Measurements from ENCODE around the gene PFKP. TPM values are rescaled to one million over a fixed set of nuclear protein-coding genes. Genes with fewer than 3 reads are reported as not detected.

Gene PFKP
- total RNA-seq, 1 donor from 2014 or later = 23.5 TPM

GRCh38 chr10:3109196-3109595 is 41.8 kb downstream of the PFKP start:
- no peaks in the 10 kb centered on the region for H3K4me1 ChIP-seq
- H3K27ac ChIP-seq = no peak overlapping the region
- H3K27me3 ChIP-seq (ENCODE audit: low read depth) = no peaks in the 10 kb centered on the region
- ATAC-seq (no peak), DNase-seq (no peak)
- intact Hi-C loops (cut with DNase I) = no loop called here
- H3K9me3 ChIP-seq = no peaks in the 10 kb centered on the region
- no peak overlapping the region for H3K4me3 ChIP-seq
- peaks cover 23% of the 10 kb centered on the region for H3K36me3 ChIP-seq
- no peak for TF ChIP-seq CTCF (IDR thresholded peaks at IDR 0.05)

DNA sequence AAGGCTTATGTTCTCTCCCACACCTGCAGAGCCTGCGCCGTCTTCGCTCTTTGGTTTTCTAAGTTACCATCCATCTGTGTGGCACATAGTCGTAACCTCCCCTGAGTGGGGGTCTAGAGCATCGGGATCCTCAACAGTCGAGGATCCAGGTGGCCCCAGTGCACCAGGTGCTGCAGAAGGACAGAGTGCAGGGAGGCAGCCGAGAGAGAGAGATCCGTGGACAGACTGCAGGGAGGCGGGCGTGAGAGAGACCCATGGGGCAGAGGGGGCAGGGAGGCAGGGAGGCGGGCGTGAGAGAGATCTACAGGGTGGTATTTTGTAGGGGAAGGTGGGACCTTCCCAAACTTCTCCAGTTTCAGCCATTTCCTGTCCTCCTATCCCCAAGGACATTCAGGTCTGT is 42.3 kb downstream of the PFKP start:
- Histone ChIP-seq H3K4me1 (no peaks in the 10 kb centered on the region), H3K36me3 (peaks cover 22% of the 10 kb centered on the region), H3K27me3 (ENCODE audit: low read depth) (no peaks in the 10 kb centered on the region), H3K27ac (no peak overlapping the region), H3K4me3 (no peak overlapping the region), H3K9me3 (no peaks in the 10 kb centered on the region)
- DNase-seq = no peak
- TF ChIP-seq CTCF (IDR thresholded peaks at IDR 0.05) = no peak
- no peak for ATAC-seq
- intact Hi-C loops (cut with DNase I) = no loop called here

GRCh38 chr10:3110782-3111620 is 43.7 kb downstream of the PFKP start:
- Histone ChIP-seq H3K9me3 (no peaks in the 10 kb centered on the region), H3K27me3 (ENCODE audit: low read depth) (no peaks in the 10 kb centered on the region), H3K4me1 (no peaks in the 10 kb centered on the region), H3K36me3 (peaks cover 23% of the 10 kb centered on the region), H3K4me3 (no peak overlapping the region), H3K27ac (no peak overlapping the region)
- ATAC-seq (no peak), DNase-seq (no peak)
- no peak for TF ChIP-seq CTCF (IDR thresholded peaks at IDR 0.05)
- intact Hi-C loops (cut with DNase I) = no loop called here

DNA sequence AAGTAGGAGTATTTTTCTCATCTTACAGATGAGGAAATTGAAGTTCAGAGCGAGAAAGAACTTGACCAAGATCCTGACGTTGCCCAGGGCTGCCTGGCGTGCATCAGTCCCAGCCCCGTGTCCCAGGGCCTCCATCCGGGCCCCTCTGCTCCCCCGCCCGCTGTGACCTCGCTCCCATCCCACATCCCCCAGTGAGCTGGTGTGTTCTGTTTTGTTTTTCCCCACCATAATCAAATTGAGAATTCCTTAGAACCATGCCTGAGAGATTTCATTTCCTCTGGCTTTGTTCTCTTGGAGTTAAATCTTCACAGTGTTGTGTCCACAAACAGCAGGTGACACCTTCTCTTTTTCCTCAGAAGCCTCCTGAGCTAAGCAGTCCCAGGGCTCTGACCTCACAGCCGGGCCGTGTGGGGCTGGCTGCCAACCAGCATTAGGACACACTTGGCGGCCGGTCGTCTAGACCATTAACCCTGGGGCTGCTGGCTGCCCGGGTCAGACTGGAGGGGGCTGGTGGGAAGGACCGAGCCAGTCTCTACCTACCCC is 44.3 kb downstream of the PFKP start:
- ATAC-seq (no peak), DNase-seq (no peak)
- Histone ChIP-seq H3K27ac (no peak overlapping the region), H3K27me3 (ENCODE audit: low read depth) (no peaks in the 10 kb centered on the region), H3K4me1 (no peaks in the 10 kb centered on the region), H3K4me3 (no peak overlapping the region), H3K9me3 (no peaks in the 10 kb centered on the region), H3K36me3 (peaks cover 29% of the 10 kb centered on the region)
- no peak for TF ChIP-seq CTCF (IDR thresholded peaks at IDR 0.05)
- intact Hi-C loops (cut with DNase I) = no loop called here

DNA sequence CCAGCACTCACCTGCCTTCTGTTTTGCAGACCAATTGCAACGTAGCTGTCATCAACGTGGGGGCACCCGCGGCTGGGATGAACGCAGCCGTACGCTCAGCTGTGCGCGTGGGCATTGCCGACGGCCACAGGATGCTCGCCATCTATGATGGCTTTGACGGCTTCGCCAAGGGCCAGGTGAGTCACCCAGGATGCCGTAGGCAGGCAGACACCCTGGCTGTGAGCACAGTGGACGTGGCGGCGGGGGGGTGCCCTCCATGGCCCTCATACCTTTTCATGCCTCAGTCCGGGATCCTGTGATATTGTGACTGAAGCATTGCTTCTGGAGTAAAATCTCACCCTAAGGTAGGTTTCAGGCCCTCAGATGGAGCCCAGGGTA is 46.0 kb downstream of the PFKP start:
- TF ChIP-seq CTCF (IDR thresholded peaks at IDR 0.05) = no peak
- ATAC-seq (no peak), DNase-seq (no peak)
- H3K4me1 ChIP-seq = no peaks in the 10 kb centered on the region
- H3K9me3 ChIP-seq = no peaks in the 10 kb centered on the region
- no peak overlapping the region for H3K27ac ChIP-seq
- no peaks in the 10 kb centered on the region for H3K27me3 ChIP-seq (ENCODE audit: low read depth)
- intact Hi-C loops (cut with DNase I) = no loop called here
- peaks cover 39% of the 10 kb centered on the region for H3K36me3 ChIP-seq
- no peak overlapping the region for H3K4me3 ChIP-seq

Measured in lower lobe of right lung (tissue), 2 donors.